Fibroblast of the aortic adventitia (primary cell): ENCODE results near the gene CAMK1D. TPM values are rescaled to one million over a fixed set of nuclear protein-coding genes. Genes with fewer than 3 reads are reported as not detected.

ENCODE experiments used
- DNase-seq: peaks from one replicate; pipeline ENCODE4 v3.0.0-alpha.2; 2010; ENCODE audit warnings: low read depth
- H3K4me3 ChIP-seq: 2 replicates; pipeline ENCODE4 v1.5.1; 2011; ENCODE audit warnings: low read depth, mild to moderate bottlenecking, control low read depth, low read length, moderate library complexity
- CTCF ChIP-seq: IDR thresholded peaks from 2 replicates; pipeline ENCODE4 v1.5.1; 2011; ENCODE audit warnings: mild to moderate bottlenecking, low read length, control low read depth, inconsistent platforms; ENCODE audit not compliant: insufficient read depth
- total RNA-seq: library from RNA; depleted of rRNA; stranded (reverse); fragments of >200 nt; gene quantifications from 2 replicates; pipeline ENCODE4 v1.2.3, GENCODE V29; 2012; ENCODE audit warnings: low replicate concordance

CAMK1D gene
- total RNA-seq, 1 donor = 9.8 TPM

DNA sequence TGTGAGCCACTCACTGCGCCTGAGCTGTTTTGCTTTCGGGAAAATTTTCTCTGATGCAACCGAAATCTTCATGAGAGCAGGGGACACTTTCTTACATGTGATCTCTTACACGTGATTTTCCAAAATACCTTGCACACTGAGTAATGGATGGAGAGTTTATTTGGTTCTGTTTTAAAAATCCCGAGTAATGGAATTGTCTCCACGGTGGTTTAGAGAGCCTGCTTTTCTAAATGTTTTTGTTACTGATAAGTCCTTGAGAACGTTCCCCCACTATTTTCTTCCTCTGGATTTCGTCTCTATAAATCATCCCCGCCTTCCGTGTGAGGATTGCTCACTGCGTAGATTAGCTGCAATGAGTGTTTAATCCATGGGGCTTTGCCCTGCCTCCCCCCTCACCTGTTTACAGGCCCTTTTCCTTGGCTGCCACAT, 25.7 kb downstream of the CAMK1D start:
- H3K4me3 ChIP-seq = no peak overlapping the region
- DNase-seq = peak; percentile 33
- no peak for TF ChIP-seq CTCF

GRCh38 chr10:12376211-12376610, 26.9 kb downstream of the CAMK1D start:
- H3K4me3 ChIP-seq = no peak overlapping the region
- no peak for DNase-seq
- TF ChIP-seq CTCF = no peak

DNA sequence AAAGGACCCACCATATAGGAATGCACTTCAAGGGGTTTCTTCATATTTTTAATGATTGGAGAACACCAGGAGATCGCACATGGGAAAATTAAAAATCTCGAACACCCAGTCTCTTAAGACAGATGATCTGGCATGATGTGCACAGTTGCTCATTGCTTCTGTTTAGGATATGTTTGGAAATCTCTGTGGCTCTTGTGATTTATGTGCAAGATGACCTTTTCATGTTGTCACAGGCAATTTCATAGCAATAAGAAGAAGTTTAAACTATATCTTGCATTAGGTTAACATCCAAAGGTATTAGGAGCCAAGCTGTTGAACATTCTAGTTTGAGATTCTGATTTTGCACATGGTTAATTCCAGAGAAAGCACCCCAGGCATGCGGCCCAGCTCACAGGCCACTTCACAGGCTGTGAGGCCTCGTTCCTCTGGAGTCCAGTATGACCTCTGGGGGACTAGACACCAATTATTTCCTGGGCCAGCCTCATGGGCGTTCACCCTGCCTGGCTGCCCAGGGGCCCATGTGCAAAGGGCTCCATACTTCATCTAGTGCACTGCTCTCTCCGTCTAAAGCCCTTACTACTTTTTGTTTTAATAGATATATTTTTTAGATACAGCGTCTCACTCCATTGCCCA, 28.4 kb downstream of the CAMK1D start:
- no peak for DNase-seq
- H3K4me3 ChIP-seq = no peak overlapping the region
- no peak for TF ChIP-seq CTCF

GRCh38 chr10:12380999-12381398, 31.7 kb downstream of the CAMK1D start:
- no peak overlapping the region for H3K4me3 ChIP-seq
- no peak for TF ChIP-seq CTCF
- DNase-seq = no peak

GRCh38 chr10:12381536-12382156, 32.3 kb downstream of the CAMK1D start:
- TF ChIP-seq CTCF = no peak
- no peak overlapping the region for H3K4me3 ChIP-seq
- no peak for DNase-seq

DNA sequence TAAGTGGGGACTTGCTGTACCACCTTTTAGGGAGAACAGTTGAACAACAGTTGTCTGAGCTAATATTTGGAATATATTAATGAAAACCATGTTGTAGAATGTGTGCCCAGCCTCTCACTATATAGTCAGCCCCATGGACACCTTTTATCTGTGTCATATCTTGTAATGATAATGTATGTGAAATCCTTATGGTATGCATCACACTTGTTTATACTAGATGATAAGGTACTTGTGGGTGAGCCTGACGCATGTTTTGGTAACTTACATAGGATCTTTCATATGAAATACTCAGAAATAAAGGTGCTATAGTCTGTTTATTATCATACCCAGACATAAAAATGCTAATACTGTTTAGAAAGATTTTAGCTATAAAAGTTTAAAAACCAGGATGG, 32.8 kb downstream of the CAMK1D start:
- peak; percentile 30 for DNase-seq
- no peak for TF ChIP-seq CTCF
- no peak overlapping the region for H3K4me3 ChIP-seq
